Loucy (cell line): Measurements from ENCODE around the gene ADORA2A.

Experiments used
- H2AFZ ChIP-seq: fragments of 200-600 bp; sonication (generic); 2 replicates; pipeline ENCODE4 v1.6.0; 2016; ENCODE audit warnings: antibody characterized with exemption, mild to moderate bottlenecking, low read length, moderate library complexity
- H3F3A ChIP-seq: fragments of 200-600 bp; 2 replicates; pipeline ENCODE4 v1.6.0; 2016; ENCODE audit warnings: antibody characterized with exemption, low read depth, mild to moderate bottlenecking
- H3K27me3 ChIP-seq: fragments of 200-600 bp; sonication (generic); 2 replicates; pipeline ENCODE4 v1.6.1; 2014; ENCODE audit warnings: low read length, mild to moderate bottlenecking; ENCODE audit not compliant: insufficient read depth, poor library complexity, severe bottlenecking
- H3K36me3 ChIP-seq: fragments of 200-600 bp; sonication (generic); 2 replicates; pipeline ENCODE4 v1.6.1; 2016; ENCODE audit warnings: low read length; ENCODE audit not compliant: insufficient read depth
- H3K4me1 ChIP-seq: fragments of 200-600 bp; sonication (generic); 2 replicates; pipeline ENCODE4 v1.5.1; 2014; ENCODE audit warnings: low read length, mild to moderate bottlenecking; ENCODE audit not compliant: insufficient read depth, poor library complexity, severe bottlenecking
- H3K4me2 ChIP-seq: fragments of 200-600 bp; sonication (generic); 2 replicates; pipeline ENCODE4 v1.6.0; 2014; ENCODE audit warnings: antibody characterized with exemption, low read length, low read depth, mild to moderate bottlenecking; ENCODE audit not compliant: poor library complexity, severe bottlenecking
- H3K4me3 ChIP-seq: fragments of 200-600 bp; sonication (generic); 2 replicates; pipeline ENCODE4 v1.5.1; 2014; ENCODE audit warnings: low read length, mild to moderate bottlenecking, mixed read lengths; ENCODE audit not compliant: poor library complexity, severe bottlenecking
- H3K79me2 ChIP-seq: fragments of 200-600 bp; sonication (generic); 2 replicates; pipeline ENCODE4 v1.6.1; 2014; ENCODE audit warnings: low read length; ENCODE audit not compliant: insufficient read depth
- H3K9ac ChIP-seq: fragments of 200-600 bp; sonication (generic); 2 replicates; pipeline ENCODE4 v1.6.0; 2014; ENCODE audit warnings: mild to moderate bottlenecking, low read depth, low read length, moderate library complexity; ENCODE audit not compliant: poor library complexity, severe bottlenecking
- H3K9me2 ChIP-seq: fragments of 200-600 bp; sonication (generic); replicated peaks from 2 replicates; pipeline ENCODE4 v1.6.1; 2016; ENCODE audit warnings: low read depth, low read length, mixed read lengths
- H3K9me3 ChIP-seq: fragments of 200-600 bp; sonication (generic); 2 replicates; pipeline ENCODE4 v1.6.1; 2014; ENCODE audit warnings: mild to moderate bottlenecking, antibody characterized with exemption, low read length, low read depth; ENCODE audit not compliant: insufficient read depth
- H4K20me1 ChIP-seq: fragments of 200-600 bp; sonication (generic); 2 replicates; pipeline ENCODE4 v1.6.0; 2014; ENCODE audit warnings: antibody characterized with exemption, low read length, mild to moderate bottlenecking; ENCODE audit not compliant: insufficient read depth, poor library complexity, severe bottlenecking
- CTCF ChIP-seq: fragments of 200-600 bp; sonication (generic); conservative IDR thresholded peaks from 2 replicates; pipeline ENCODE4 v1.5.1; 2014; ENCODE audit warnings: mild to moderate bottlenecking, antibody characterized with exemption, low read length
- EZH2phosphoT487 ChIP-seq: fragments of 200-600 bp; IDR thresholded peaks from 2 replicates; pipeline ENCODE4 v1.6.1; 2018; ENCODE audit warnings: antibody characterized with exemption, mild to moderate bottlenecking, moderate library complexity, borderline replicate concordance

Gene ADORA2A

DNA sequence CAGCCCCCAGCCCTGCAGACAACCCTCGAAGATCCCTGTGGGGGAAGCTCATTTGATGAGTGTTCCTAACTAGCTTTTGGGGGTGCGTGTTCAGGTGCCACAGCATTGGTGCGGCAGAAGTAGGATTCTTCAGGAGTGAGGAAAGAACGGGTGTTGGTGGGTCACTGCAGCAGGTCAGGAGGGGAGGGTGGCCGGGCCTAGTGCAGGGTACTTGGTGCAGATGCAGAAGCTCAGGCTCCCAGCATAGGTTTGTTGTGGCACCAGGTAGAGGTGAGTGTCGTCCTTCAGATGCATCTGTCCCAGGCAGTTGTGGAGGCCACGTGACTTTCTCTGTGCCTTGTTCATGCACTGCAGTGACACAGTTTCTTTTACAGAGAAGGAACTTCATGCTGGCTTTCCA lies 15.1 kb upstream of the ADORA2A start:
- Histone ChIP-seq H3K79me2 (no peaks in the 10 kb centered on the region), H3K9me2 (no peaks in the 10 kb centered on the region), H2AFZ (no peak overlapping the region), H3K9ac (no peak overlapping the region), H3K9me3 (no peaks in the 10 kb centered on the region), H4K20me1 (no peaks in the 10 kb centered on the region), H3F3A (no peaks in the 10 kb centered on the region), H3K4me1 (peaks cover 25% of the 10 kb centered on the region), H3K4me3 (no peak overlapping the region), H3K27me3 (no peaks in the 10 kb centered on the region), H3K4me2 (no peak overlapping the region), H3K36me3 (peaks cover 60% of the 10 kb centered on the region; the same call in 1 of the 2 replicates)
- TF ChIP-seq EZH2phosphoT487: no peak
- no peak for TF ChIP-seq CTCF

GRCh38 chr22:24413271-24413670 lies 14.1 kb upstream of the ADORA2A start:
- no peaks in the 10 kb centered on the region for H3K9me3 ChIP-seq
- H3K9ac ChIP-seq: no peak overlapping the region
- H3K4me1 ChIP-seq: peaks cover 15% of the 10 kb centered on the region
- H4K20me1 ChIP-seq: no peaks in the 10 kb centered on the region
- H3F3A ChIP-seq: no peaks in the 10 kb centered on the region
- no peaks in the 10 kb centered on the region for H3K27me3 ChIP-seq
- no peak overlapping the region for H3K4me2 ChIP-seq
- no peak overlapping the region for H3K4me3 ChIP-seq
- peaks cover 59% of the 10 kb centered on the region; the same call in 1 of the 2 replicates for H3K36me3 ChIP-seq
- H3K9me2 ChIP-seq: no peaks in the 10 kb centered on the region
- no peak for TF ChIP-seq CTCF
- H3K79me2 ChIP-seq: no peaks in the 10 kb centered on the region
- no peak overlapping the region for H2AFZ ChIP-seq

GRCh38 chr22:24413736-24414385 lies 13.5 kb upstream of the ADORA2A start:
- Histone ChIP-seq H3K4me2 (no peak overlapping the region), H4K20me1 (no peaks in the 10 kb centered on the region), H3K4me3 (no peak overlapping the region), H3K27me3 (no peaks in the 10 kb centered on the region), H3F3A (no peaks in the 10 kb centered on the region), H3K36me3 (peaks cover 60% of the 10 kb centered on the region; the same call in 1 of the 2 replicates), H3K9me2 (no peaks in the 10 kb centered on the region), H3K9ac (no peak overlapping the region), H3K4me1 (peaks cover 9% of the 10 kb centered on the region), H3K79me2 (no peaks in the 10 kb centered on the region), H3K9me3 (no peaks in the 10 kb centered on the region), H2AFZ (no peak overlapping the region)
- TF ChIP-seq CTCF (no peak), EZH2phosphoT487 (no peak)
